NOMO-1 treated with dmso at 0.1 percent for 144 hours (cell line): ENCODE data around the gene ZSCAN22.
A peak's percentile ranks its signal among the peaks of the same experiment; 100 is the strongest.

Source experiments
- DNase-seq: peaks from one replicate; lab custom pipeline; 2025; ENCODE audit not compliant: unreplicated experiment; lab: John Stamatoyannopoulos, UW

ZSCAN22 gene

GRCh38 chr19:58350871-58351557 lies 24.2 kb downstream of the ZSCAN22 start:
- no peak for DNase-seq

GRCh38 chr19:58351558-58351878 lies 24.7 kb downstream of the ZSCAN22 start:
- no peak for DNase-seq

GRCh38 chr19:58351990-58352755 lies 25.4 kb downstream of the ZSCAN22 start:
- no peak for DNase-seq

- DNase-seq: no peak
Observed at GRCh38 chr19:58352760-58353671, 26.2 kb downstream of the ZSCAN22 start, which contains the start of gene A1BG. Gene A1BG, minus strand, starts transcription at chr19:58353492. Its CDS starts 55 bp downstream, at chr19:58353437.

- no peak for DNase-seq
Observed at GRCh38 chr19:58353717-58354477, 27.1 kb downstream of the ZSCAN22 start.

GRCh38 chr19:58354478-58355030 lies 27.8 kb downstream of the ZSCAN22 start:
- DNase-seq: no peak

GRCh38 chr19:58355215-58355796 lies 28.5 kb downstream of the ZSCAN22 start:
- DNase-seq: no peak

- no peak for DNase-seq
Observed at GRCh38 chr19:58355908-58356765, 29.3 kb downstream of the ZSCAN22 start.

- no peak for DNase-seq
Observed at GRCh38 chr19:58356766-58357480, 30.1 kb downstream of the ZSCAN22 start.

GRCh38 chr19:58357481-58358145 lies 30.8 kb downstream of the ZSCAN22 start:
- no peak for DNase-seq

GRCh38 chr19:58361900-58362271 lies 35.1 kb downstream of the ZSCAN22 start:
- DNase-seq: peak; percentile 9

- peak; percentile 90 for DNase-seq
Observed at GRCh38 chr19:58362272-58362994, 35.6 kb downstream of the ZSCAN22 start, which contains the start of gene ZNF497. Gene ZNF497, minus strand, starts transcription at chr19:58362751. Its CDS starts 5,116 bp downstream, at chr19:58357635.

GRCh38 chr19:58364146-58364545 lies 37.4 kb downstream of the ZSCAN22 start:
- DNase-seq: peak; percentile 92

- DNase-seq: no peak
Observed at GRCh38 chr19:58366585-58367430, 40.0 kb downstream of the ZSCAN22 start.

- no peak for DNase-seq
Observed at GRCh38 chr19:58367698-58368454, 41.1 kb downstream of the ZSCAN22 start.
